H1 (cell line): ENCODE measurements around the gene ZNF683. TPM values are rescaled to one million over a fixed set of nuclear protein-coding genes. Genes with fewer than 3 reads are reported as not detected.

Experiments used
- CTCF ChIA-PET: fragments of 300-600 bp; sonication (Branson Sonifier 250); formaldehyde crosslinking; loops from one replicate; lab custom pipeline; 2021; ENCODE audit not compliant: partially characterized antibody; lab: Charles Lee
- POLR2A ChIA-PET: fragments of 300-600 bp; sonication (Branson Sonifier 250); formaldehyde crosslinking; loops from one replicate; lab custom pipeline; 2021; ENCODE audit warnings: inconsistent platforms; ENCODE audit not compliant: partially characterized antibody; lab: Charles Lee
- DNase-seq, 2 experiments: peaks; one replicate each; pipeline versions ENCODE4 v3.0.0 to v3.0.0-alpha.2; 2010 to 2022; ENCODE audit warnings: low spot score in 2 of 2, low read depth in 1 of 2, mixed read lengths in 1 of 2
- FAIRE-seq: peaks from 2 replicates; lab custom pipeline; 2011; peaks lifted over from hg19 to GRCh38; lab: Jason Lieb, UNC
- H2AFZ ChIP-seq: 2 replicates; pipeline ENCODE4 v1.8.1; 2012; ENCODE audit warnings: low read length, inconsistent platforms
- H2AK5ac ChIP-seq: 2 replicates; pipeline ENCODE4 v1.6.1; 2013; ENCODE audit warnings: low read depth, low read length
- H2BK120ac ChIP-seq: replicated peaks from 2 replicates; pipeline ENCODE3; 2013; ENCODE audit warnings: low read depth, low read length, inconsistent platforms
- H2BK12ac ChIP-seq: 2 replicates; pipeline ENCODE4 v1.6.1; 2013; ENCODE audit warnings: low read depth, low read length
- H2BK15ac ChIP-seq: 2 replicates; pipeline ENCODE4 v1.6.1; 2013; ENCODE audit warnings: low read length
- H2BK20ac ChIP-seq: 2 replicates; pipeline ENCODE4 v1.6.1; 2013; ENCODE audit warnings: low read length
- H2BK5ac ChIP-seq: 2 replicates; pipeline ENCODE4 v1.6.1; 2013; ENCODE audit warnings: low read depth, low read length
- H3K14ac ChIP-seq: 2 replicates; pipeline ENCODE4 v1.6.1; 2013; ENCODE audit warnings: inconsistent platforms; ENCODE audit not compliant: insufficient read length
- H3K18ac ChIP-seq: 2 replicates; pipeline ENCODE4 v1.6.1; 2013; ENCODE audit warnings: low read length; ENCODE audit errors: extremely low read depth
- H3K23ac ChIP-seq: 2 replicates; pipeline ENCODE4 v1.6.1; 2013; ENCODE audit warnings: inconsistent platforms; ENCODE audit not compliant: insufficient read length
- H3K23me2 ChIP-seq: 2 replicates; pipeline ENCODE4 v1.6.1; 2013; ENCODE audit warnings: low read depth, low read length
- H3K27ac ChIP-seq: 2 replicates; pipeline ENCODE4 v1.6.1; 2011; ENCODE audit warnings: low read depth, low read length, inconsistent platforms
- H3K27me3 ChIP-seq, 4 experiments: replicated peaks in 1 of 4; 1 replicate in 1 of 4; 2 replicates in 3 of 4; pipeline versions ENCODE4 v1.6.1 to v1.8.1; 2011 to 2013; ENCODE audit warnings: low read length in 3 of 4, mild to moderate bottlenecking in 3 of 4, inconsistent platforms in 2 of 4, mixed read lengths in 2 of 4, moderate library complexity in 1 of 4; ENCODE audit not compliant: control insufficient read depth in 3 of 4, insufficient read depth in 3 of 4; ENCODE audit errors: extremely low read depth in 1 of 4
- H3K36me3 ChIP-seq, 4 experiments: 2 replicates each; pipeline versions ENCODE4 v1.6.1 to v1.8.1; 2011 to 2013; ENCODE audit warnings: mild to moderate bottlenecking in 4 of 4, low read length in 3 of 4, moderate library complexity in 2 of 4, control low read depth in 1 of 4, inconsistent platforms in 1 of 4; ENCODE audit not compliant: insufficient read depth in 4 of 4, control insufficient read depth in 2 of 4
- H3K4ac ChIP-seq: replicated peaks from 2 replicates; pipeline ENCODE3; 2013; ENCODE audit warnings: low read length, low read depth, mixed read lengths, inconsistent platforms; ENCODE audit not compliant: insufficient read length
- H3K4me1 ChIP-seq, 4 experiments: replicated peaks in 1 of 4; 1 replicate in 1 of 4; 2 replicates in 3 of 4; pipeline versions ENCODE4 v1.6.1 to v1.8.1; 2011 to 2013; ENCODE audit warnings: low read length in 3 of 4, inconsistent platforms in 2 of 4, mixed read lengths in 1 of 4; ENCODE audit not compliant: insufficient read depth in 4 of 4, control insufficient read depth in 3 of 4
- H3K4me2 ChIP-seq, 2 experiments: 2 replicates each; pipeline versions ENCODE4 v1.6.1 to v1.8.1; 2011 to 2013; ENCODE audit warnings: low read depth in 2 of 2, low read length in 2 of 2, control low read depth in 1 of 2, inconsistent platforms in 1 of 2, mild to moderate bottlenecking in 1 of 2; ENCODE audit not compliant: insufficient read depth in 1 of 2
- H3K4me3 ChIP-seq, 4 experiments: fragments of 200-600, 300-600 bp in 1 of 4; sonication (generic), shearing (Covaris generic), sonication (Bioruptor Twin) in 1 of 4; 2 replicates each; pipeline versions ENCODE4 v1.5.1 to v1.8.1; 2011 to 2016; ENCODE audit warnings: low read length in 4 of 4, low read depth in 3 of 4, control low read depth in 2 of 4, inconsistent platforms in 2 of 4, mild to moderate bottlenecking in 2 of 4, mixed read lengths in 1 of 4, moderate library complexity in 1 of 4; ENCODE audit not compliant: insufficient read depth in 2 of 4; ENCODE audit errors: extremely low read depth in 1 of 4
- H3K56ac ChIP-seq: replicated peaks from 2 replicates; pipeline ENCODE3; 2013; ENCODE audit warnings: low read depth, mild to moderate bottlenecking, mixed read lengths, low read length, inconsistent platforms; ENCODE audit not compliant: insufficient read length
- H3K79me1 ChIP-seq: 2 replicates; pipeline ENCODE4 v1.6.1; 2013; ENCODE audit warnings: low read depth, low read length, control low read depth
- H3K79me2 ChIP-seq, 2 experiments: 2 replicates each; pipeline versions ENCODE4 v1.6.1 to v1.8.1; 2012 to 2013; ENCODE audit warnings: low read length in 2 of 2, mild to moderate bottlenecking in 2 of 2, inconsistent platforms in 1 of 2; ENCODE audit not compliant: insufficient read depth in 2 of 2, control insufficient read depth in 1 of 2
- H3K9ac ChIP-seq, 4 experiments: replicated peaks in 1 of 4; 1 replicate in 1 of 4; 2 replicates in 3 of 4; pipeline versions ENCODE4 v1.6.1 to v1.8.1; 2011 to 2013; ENCODE audit warnings: low read depth in 3 of 4, low read length in 3 of 4, control low read depth in 2 of 4, mild to moderate bottlenecking in 2 of 4, moderate library complexity in 2 of 4, inconsistent platforms in 1 of 4; ENCODE audit errors: extremely low read depth in 1 of 4
- H3K9me3 ChIP-seq, 2 experiments: 2 replicates each; pipeline versions ENCODE4 v1.6.1 to v1.8.1; 2012 to 2013; ENCODE audit warnings: mild to moderate bottlenecking in 2 of 2, moderate library complexity in 2 of 2, control low read depth in 1 of 2, inconsistent platforms in 1 of 2, low read depth in 1 of 2, low read length in 1 of 2, mixed read lengths in 1 of 2; ENCODE audit not compliant: insufficient read depth in 2 of 2
- H4K20me1 ChIP-seq, 2 experiments: replicated peaks in 1 of 2; 2 replicates each; pipeline versions ENCODE3 to v1.8.1; 2011 to 2013; ENCODE audit warnings: inconsistent platforms in 2 of 2, low read length in 2 of 2, mild to moderate bottlenecking in 1 of 2; ENCODE audit not compliant: insufficient read depth in 2 of 2, control insufficient read depth in 1 of 2
- H4K5ac ChIP-seq: 2 replicates; pipeline ENCODE4 v1.6.1; 2013; ENCODE audit warnings: low read length, low read depth, mixed read lengths, inconsistent platforms; ENCODE audit not compliant: insufficient read length
- H4K8ac ChIP-seq: 2 replicates; pipeline ENCODE4 v1.8.0; 2013; ENCODE audit warnings: mild to moderate bottlenecking, moderate library complexity, low read length, inconsistent platforms; ENCODE audit not compliant: insufficient read depth; ENCODE audit errors: extremely low read depth
- H4K91ac ChIP-seq: replicated peaks from 2 replicates; pipeline ENCODE3; 2013; ENCODE audit warnings: low read length, mixed read lengths, inconsistent platforms; ENCODE audit not compliant: insufficient read length
- KDM5A ChIP-seq: fragments of 200-600 bp; IDR thresholded peaks from 2 replicates; pipeline ENCODE4 v1.7.1; 2012; ENCODE audit warnings: mild to moderate bottlenecking, low read length, inconsistent platforms, mixed read lengths
- POLR2A ChIP-seq, 2 experiments: IDR thresholded peaks; 1 replicate in 1 of 2; 2 replicates in 1 of 2; pipeline ENCODE4 v1.6.1; 2011; ENCODE audit warnings: low read depth in 2 of 2, low read length in 2 of 2, mild to moderate bottlenecking in 2 of 2; ENCODE audit errors: control extremely low read depth in 1 of 2
- RBBP5 ChIP-seq: IDR thresholded peaks from 2 replicates; pipeline ENCODE4 v1.7.1; 2012; ENCODE audit warnings: low read depth, mild to moderate bottlenecking, inconsistent platforms, low read length, moderate library complexity, borderline replicate concordance
- SP4 ChIP-seq: IDR thresholded peaks from 2 replicates; pipeline ENCODE4 v1.6.1; 2012; ENCODE audit warnings: low read length, inconsistent platforms
- WGBS, 2 experiments: shearing (Covaris generic) in 1 of 2; methylation state at CpG; one replicate each; pipeline versions ENCODE4 v1.1.6 to v1.1.7; 2013 to 2015; ENCODE audit warnings: low lambda C conversion rate in 2 of 2, mixed read lengths in 2 of 2, inconsistent platforms in 1 of 2, low coverage in 1 of 2, missing lambda C conversion rate in 1 of 2; ENCODE audit not compliant: insufficient replicate concordance in 2 of 2, insufficient coverage in 1 of 2, insufficient read length in 1 of 2; ENCODE audit errors: extremely low coverage in 1 of 2, missing lambda C conversion rate in 1 of 2; 5-methylcytosine and 5-hydroxymethylcytosine counted together
- polyA plus RNA-seq, 7 experiments: library from polyadenylated mRNA; depleted of rRNA in 3 of 7; stranded (reverse) in 5 of 7; unstranded in 2 of 7; fragments of >200 nt in 5 of 7; fragments of 200-250 nt in 2 of 7; gene quantifications; 1 replicate in 5 of 7; 2 replicates in 1 of 7; 4 replicates in 1 of 7; pipeline versions ENCODE4 v1.2.1 to v1.2.3, GENCODE V29; 2011 to 2013; ENCODE audit warnings: missing spikeins in 2 of 7, mixed read lengths in 2 of 7
- total RNA-seq: library from RNA; stranded (reverse); fragmentation: NEBNext Ultra II Directional; extraction: Animal tissue kit (Norgen Biotek cat#: 25700); gene quantifications from 2 replicates; pipeline ENCODE4 v1.2.1, GENCODE V29; 2021

ZNF683 gene
- total and polyA plus RNA-seq, 2 of the 8 experiments (the other 6 are each of a cell fraction or from before 2014, with no cell fraction given): not detected

- Histone ChIP-seq H4K20me1 (peaks cover 0 to 2% of the 10 kb centered on the region in 2 experiments), H3K14ac (no peak overlapping the region), H3K23ac (no peak overlapping the region), H3K36me3 (peaks cover 7 to 22% (median 18%) of the 10 kb centered on the region in 4 experiments; a peak in 7 of 8 replicates), H3K9ac (no peak overlapping the region), H3K4me1 (no peaks in the 10 kb centered on the region; a peak in 1 of 7 replicates), H2AK5ac (no peak overlapping the region), H3K4me3 (no peak overlapping the region), H3K79me1 (no peaks in the 10 kb centered on the region), H3K9me3 (no peaks in the 10 kb centered on the region), H2AFZ (no peak overlapping the region), H3K79me2 (no peaks in the 10 kb centered on the region), H2BK5ac (no peak overlapping the region), H2BK20ac (no peak overlapping the region), H2BK12ac (no peak overlapping the region), H3K56ac (no peak overlapping the region), H3K18ac (no peak overlapping the region), H3K23me2 (no peaks in the 10 kb centered on the region), H4K5ac (no peak overlapping the region), H3K4me2 (no peak overlapping the region), H4K91ac (no peak overlapping the region), H3K27me3 (no peaks in the 10 kb centered on the region), H3K27ac (no peak overlapping the region), H3K4ac (no peak overlapping the region), H4K8ac (no peak overlapping the region), H2BK15ac (no peak overlapping the region), H2BK120ac (no peak overlapping the region)
- POLR2A ChIA-PET: interaction anchor here (0.7 to 1.8 kb wide), 2 partner anchors 39 to 89 kb away, joined by 3 read pairs; no protein-coding TSS in a partner anchor
- CTCF ChIA-PET: interaction anchor here (16.5 to 57.0 kb wide), 2 partner anchors 31 to 37 kb away, joined by 139 to 1530 read pairs; partner anchors contain the start of genes SH3BGRL3 and UBXN11
- TF ChIP-seq KDM5A: no peak
- no peak for TF ChIP-seq POLR2A (IDR thresholded peaks at IDR 0.05; ENCODE audit: control extremely low read depth in 1 of 2, low read depth in 2 of 2, low read length in 2 of 2)
- no peak for TF ChIP-seq RBBP5
- no peak for TF ChIP-seq SP4
- WGBS, 2 experiments: 81% methylated on average over 3 of the region's 3 CpGs; no CpG with 5 or more reads in 1 of the 2 experiments
- FAIRE-seq (no peak), DNase-seq (no peak)
Observed at GRCh38 chr1:26324550-26324949, 48.0 kb downstream of the ZNF683 start.
